ENCODE measurements around the gene BRD8. TPM values are rescaled to one million over a fixed set of nuclear protein-coding genes. Genes with fewer than 3 reads are reported as not detected.
"Not testable (repeated sequence)": the region's sequence is repeated elsewhere in the genome, so short reads cannot be mapped to it uniquely, and the experiment has no call there.

The BRD8 gene
- total RNA-seq, 4 donors from 2014 or later: 47.1 to 66.0 (median 50.2) TPM

GRCh38 chr5:138216799-138217198, 38.4 kb upstream of the BRD8 start:
- Histone ChIP-seq H3K9me3 (no peaks in the 10 kb centered on the region), H3K27me3 (no peaks in the 10 kb centered on the region), H3K4me1 (peaks cover 0 to 17% (median 10%) of the 10 kb centered on the region in 4 donors), H3K27ac (no peak overlapping the region), H3K36me3 (no peaks in the 10 kb centered on the region), H3K4me3 (no peak overlapping the region)
- no peak for TF ChIP-seq CTCF (IDR thresholded peaks at IDR 0.05)
- TF ChIP-seq POLR2A (IDR thresholded peaks at IDR 0.05): no peak
- no peak for TF ChIP-seq EP300 (IDR thresholded peaks at IDR 0.05)
- no peak for DNase-seq (ENCODE audit: low spot score in 2 of 2)
- WGBS, 2 donors: 89 to 95% methylated on average over 2 of the region's 2 CpGs

GRCh38 chr5:138213161-138214029, 35.0 kb upstream of the BRD8 start, which contains the start of gene CDC23:
CDC23 (minus strand) TSS chr5:138213323; CDS start chr5:138213312, 11 bp downstream.
- peaks cover 0 to 20% (median 0%) of the 10 kb centered on the region in 3 donors for H3K36me3 ChIP-seq
- H3K27me3 ChIP-seq: no peaks in the 10 kb centered on the region
- no peaks in the 10 kb centered on the region for H3K9me3 ChIP-seq
- peak; percentile 80 to 97 for DNase-seq (ENCODE audit: low spot score in 2 of 2)
- peak within 1 kb of the TSS; percentile 68 to 84 (median 79) for H3K27ac ChIP-seq
- H3K4me3 ChIP-seq: peak within 1 kb of the TSS; percentile 69 to 89 (median 84)
- H3K4me1 ChIP-seq: peaks cover 0 to 31% (median 14%) of the 10 kb centered on the region in 4 donors
- WGBS, 2 donors: 1% methylated on average over 32 of the region's 32 CpGs
- no peak for TF ChIP-seq CTCF (IDR thresholded peaks at IDR 0.05)
- peak; percentile 58 to 87 for TF ChIP-seq EP300 (IDR thresholded peaks at IDR 0.05)
- TF ChIP-seq POLR2A (IDR thresholded peaks at IDR 0.05): peak in 1 of 2 donors; percentile 63

GRCh38 chr5:138212828-138213160, 34.4 kb upstream of the BRD8 start:
- no peaks in the 10 kb centered on the region for H3K9me3 ChIP-seq
- peak overlapping the region; percentile 69 to 89 (median 84) for H3K4me3 ChIP-seq
- TF ChIP-seq POLR2A (IDR thresholded peaks at IDR 0.05) (no peak), CTCF (IDR thresholded peaks at IDR 0.05) (no peak), EP300 (IDR thresholded peaks at IDR 0.05) (no peak)
- peaks cover 0 to 31% (median 14%) of the 10 kb centered on the region in 4 donors for H3K4me1 ChIP-seq
- DNase-seq (ENCODE audit: low spot score in 2 of 2): peak in 1 of 2 donors; percentile 5
- peaks cover 0 to 25% (median 0%) of the 10 kb centered on the region in 3 donors for H3K36me3 ChIP-seq
- H3K27me3 ChIP-seq: no peaks in the 10 kb centered on the region
- peak overlapping the region; percentile 68 to 84 (median 79) for H3K27ac ChIP-seq
- 2% methylated on average over 8 of the region's 8 CpGs for WGBS, 2 donors

- Histone ChIP-seq H3K4me1 (peaks cover 0 to 31% (median 14%) of the 10 kb centered on the region in 4 donors), H3K27me3 (no peaks in the 10 kb centered on the region), H3K27ac (no peak overlapping the region), H3K4me3 (no peak overlapping the region), H3K36me3 (peaks cover 0 to 29% (median 4%) of the 10 kb centered on the region in 3 donors), H3K9me3 (no peaks in the 10 kb centered on the region)
- no peak for TF ChIP-seq CTCF (IDR thresholded peaks at IDR 0.05)
- TF ChIP-seq EP300 (IDR thresholded peaks at IDR 0.05): no peak
- no peak for TF ChIP-seq POLR2A (IDR thresholded peaks at IDR 0.05)
- DNase-seq (ENCODE audit: low spot score in 2 of 2): no peak
- 92 to 95% methylated on average over 3 of the region's 3 CpGs for WGBS, 2 donors
Observed at GRCh38 chr5:138210985-138211384, 32.6 kb upstream of the BRD8 start.

- H3K27me3 ChIP-seq; H3K27ac ChIP-seq; DNase-seq (ENCODE audit: low spot score in 2 of 2); H3K4me3 ChIP-seq; H3K4me1 ChIP-seq; H3K9me3 ChIP-seq: not testable (repeated sequence)
- peaks cover 0 to 92% (median 21%) of the 10 kb centered on the region in 3 donors for H3K36me3 ChIP-seq
- WGBS, 2 donors: 94 to 96% methylated on average over 8 of the region's 8 CpGs
Observed at GRCh38 chr5:138193859-138194258, 15.4 kb upstream of the BRD8 start.

All from tibial nerve (tissue), 4 donors.